HG02642 (cell line): ENCODE measurements around the gene DHTKD1.

Experiments used
- ATAC-seq: cut with Tn5 transposase; IDR thresholded peaks from one replicate; pipeline ENCODE4 v1.9.1; 2021; ENCODE audit warnings: mild to moderate bottlenecking; ENCODE audit not compliant: unreplicated experiment, poor library complexity

DHTKD1 gene

GRCh38 chr10:12068449-12069269 is at the start of gene DHTKD1:
DHTKD1 (plus strand) TSS chr10:12068954; CDS start chr10:12069034, 80 bp downstream.
- peak; percentile 97 for ATAC-seq

GRCh38 chr10:12019283-12019971 is 49.3 kb upstream of the DHTKD1 start:
- no peak for ATAC-seq

GRCh38 chr10:12020574-12020973 is 48.2 kb upstream of the DHTKD1 start:
- ATAC-seq = no peak

- ATAC-seq = no peak
These were observed 46.0 kb upstream of the DHTKD1 start for GRCh38 chr10:12022580-12023257.

GRCh38 chr10:12025591-12025990 is 43.2 kb upstream of the DHTKD1 start:
- ATAC-seq = no peak

GRCh38 chr10:12027539-12027938 is 41.2 kb upstream of the DHTKD1 start:
- ATAC-seq = peak; percentile 84

GRCh38 chr10:12031404-12031803 is 37.4 kb upstream of the DHTKD1 start:
- no peak for ATAC-seq

- no peak for ATAC-seq
These were observed 32.6 kb upstream of the DHTKD1 start for GRCh38 chr10:12036073-12036655.

- ATAC-seq = no peak
These were observed 26.9 kb upstream of the DHTKD1 start for GRCh38 chr10:12041766-12042408.

- peak; percentile 13 for ATAC-seq
These were observed 26.4 kb upstream of the DHTKD1 start for GRCh38 chr10:12042409-12042796.

- peak; percentile 66 for ATAC-seq
These were observed 25.7 kb upstream of the DHTKD1 start, which contains the start of gene UPF2 for GRCh38 chr10:12042797-12043651. UPF2 (minus strand) TSS chr10:12042809; CDS start chr10:12035423, 7,386 bp downstream.

- no peak for ATAC-seq
These were observed 23.2 kb upstream of the DHTKD1 start for GRCh38 chr10:12045596-12045995.

- ATAC-seq = no peak
These were observed 20.2 kb upstream of the DHTKD1 start for GRCh38 chr10:12048547-12048946.

- ATAC-seq = no peak
These were observed 18.2 kb upstream of the DHTKD1 start for GRCh38 chr10:12050528-12050927.

- no peak for ATAC-seq
These were observed 17.5 kb upstream of the DHTKD1 start for GRCh38 chr10:12051241-12051640.

GRCh38 chr10:12055732-12056131 is 13.0 kb upstream of the DHTKD1 start:
- no peak for ATAC-seq

- no peak for ATAC-seq
These were observed 12.0 kb upstream of the DHTKD1 start for GRCh38 chr10:12056748-12057147.

GRCh38 chr10:12061124-12061523 is 7.6 kb upstream of the DHTKD1 start:
- ATAC-seq = no peak

- ATAC-seq = no peak
These were observed 5.8 kb upstream of the DHTKD1 start for GRCh38 chr10:12062754-12063482.
